Measurements from ENCODE around the gene CRYBA4. TPM values are rescaled to one million over a fixed set of nuclear protein-coding genes. Genes with fewer than 3 reads are reported as not detected.

Gene CRYBA4
- total RNA-seq, 1 experiment from 2014 or later: not detected

DNA sequence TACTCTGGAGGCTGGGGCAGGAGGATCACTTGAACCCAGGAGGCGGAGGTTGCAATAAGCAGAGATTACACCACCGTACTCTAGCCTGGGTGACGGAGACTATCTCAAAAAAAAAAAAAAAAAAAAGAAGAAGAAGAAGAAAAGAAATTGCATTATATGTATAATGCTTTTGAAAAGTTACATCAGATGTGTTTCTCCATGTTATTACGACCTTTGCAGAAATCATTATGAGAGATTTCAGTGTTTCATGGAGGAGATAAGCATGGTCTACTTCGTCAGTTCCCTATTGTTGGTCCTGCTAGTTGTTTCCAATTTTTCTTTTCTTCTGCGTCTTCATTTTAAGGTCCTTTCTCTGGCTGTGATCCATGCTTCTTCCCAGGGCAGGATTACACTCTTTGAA, 38.6 kb downstream of the CRYBA4 start:
- Mint-ChIP-seq H3K4me1 (ENCODE audit: insufficient read depth, unreplicated experiment) (peaks cover 17% of the 10 kb centered on the region), H3K4me3 (ENCODE audit: unreplicated experiment) (no peak overlapping the region), H3K27me3 (ENCODE audit: insufficient read depth, unreplicated experiment) (peaks cover 16% of the 10 kb centered on the region), H3K9me3 (ENCODE audit: unreplicated experiment) (no peaks in the 10 kb centered on the region), H3K36me3 (ENCODE audit: insufficient read depth, unreplicated experiment) (no peaks in the 10 kb centered on the region), H3K27ac (ENCODE audit: low read depth, unreplicated experiment) (no peak overlapping the region)
- DNase-seq (ENCODE audit: unreplicated experiment): no peak
- intact Hi-C loops (cut with micrococcal nuclease): no loop called here
- ChIA-PET POLR2A (interaction anchor here (0.7 kb wide), 1 partner anchor 181 kb away, joined by 4 read pairs; no protein-coding TSS in a partner anchor), CTCF (interaction anchor here (0.6 kb wide), 1 partner anchor 16 kb away, joined by 3 read pairs; no protein-coding TSS in a partner anchor)
- BruUV-seq (replicated peaks): no TSS peak
- TF ChIP-seq, protein P1, sequence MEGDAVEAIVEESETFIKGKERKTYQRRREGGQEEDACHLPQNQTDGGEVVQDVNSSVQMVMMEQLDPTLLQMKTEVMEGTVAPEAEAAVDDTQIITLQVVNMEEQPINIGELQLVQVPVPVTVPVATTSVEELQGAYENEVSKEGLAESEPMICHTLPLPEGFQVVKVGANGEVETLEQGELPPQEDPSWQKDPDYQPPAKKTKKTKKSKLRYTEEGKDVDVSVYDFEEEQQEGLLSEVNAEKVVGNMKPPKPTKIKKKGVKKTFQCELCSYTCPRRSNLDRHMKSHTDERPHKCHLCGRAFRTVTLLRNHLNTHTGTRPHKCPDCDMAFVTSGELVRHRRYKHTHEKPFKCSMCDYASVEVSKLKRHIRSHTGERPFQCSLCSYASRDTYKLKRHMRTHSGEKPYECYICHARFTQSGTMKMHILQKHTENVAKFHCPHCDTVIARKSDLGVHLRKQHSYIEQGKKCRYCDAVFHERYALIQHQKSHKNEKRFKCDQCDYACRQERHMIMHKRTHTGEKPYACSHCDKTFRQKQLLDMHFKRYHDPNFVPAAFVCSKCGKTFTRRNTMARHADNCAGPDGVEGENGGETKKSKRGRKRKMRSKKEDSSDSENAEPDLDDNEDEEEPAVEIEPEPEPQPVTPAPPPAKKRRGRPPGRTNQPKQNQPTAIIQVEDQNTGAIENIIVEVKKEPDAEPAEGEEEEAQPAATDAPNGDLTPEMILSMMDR (IDR thresholded peaks at IDR 0.05; ENCODE audit: unreplicated experiment): no peak

DNA sequence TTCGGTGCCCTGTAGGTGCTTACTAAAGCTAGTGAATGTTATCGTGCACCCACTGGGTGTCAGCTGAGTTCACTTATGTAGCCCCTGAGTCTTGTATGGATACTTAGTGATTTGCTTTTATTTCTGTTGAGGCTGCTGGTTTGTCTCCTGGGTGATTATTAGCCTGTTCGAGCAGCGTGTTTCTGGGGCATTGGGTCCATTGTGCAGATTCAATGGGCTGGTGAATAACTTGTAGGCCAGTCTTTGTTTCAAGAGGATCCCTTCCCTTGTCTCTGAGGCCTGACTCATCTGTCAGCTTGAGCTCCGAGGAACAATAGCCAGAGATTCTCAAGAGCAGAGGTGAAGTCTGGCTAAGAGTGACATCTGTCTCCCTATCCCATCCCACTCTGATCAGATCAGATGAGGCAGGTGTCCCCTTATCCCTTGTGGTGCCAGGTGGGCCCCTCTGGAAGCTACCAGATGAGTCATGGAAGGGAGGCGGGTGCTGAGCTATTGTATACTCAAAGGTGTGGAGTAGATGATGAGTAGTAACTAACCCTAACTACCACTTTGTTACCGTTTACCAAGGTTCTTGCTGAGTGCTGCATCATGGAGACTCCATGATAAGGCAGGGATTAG, 39.3 kb downstream of the CRYBA4 start:
- Mint-ChIP-seq H3K4me3 (ENCODE audit: unreplicated experiment) (no peak overlapping the region), H3K27ac (ENCODE audit: low read depth, unreplicated experiment) (no peak overlapping the region), H3K4me1 (ENCODE audit: insufficient read depth, unreplicated experiment) (peaks cover 17% of the 10 kb centered on the region), H3K27me3 (ENCODE audit: insufficient read depth, unreplicated experiment) (peaks cover 16% of the 10 kb centered on the region), H3K9me3 (ENCODE audit: unreplicated experiment) (no peaks in the 10 kb centered on the region), H3K36me3 (ENCODE audit: insufficient read depth, unreplicated experiment) (no peaks in the 10 kb centered on the region)
- BruUV-seq (replicated peaks): no TSS peak
- CTCF ChIA-PET: interaction anchor here (0.6 to 2.4 kb wide), 4 partner anchors 13 to 296 kb away, joined by 3 to 9 read pairs (median 3); no protein-coding TSS in a partner anchor
- POLR2A ChIA-PET: no interaction called here
- TF ChIP-seq, protein P1 (IDR thresholded peaks at IDR 0.05; ENCODE audit: unreplicated experiment): no peak
- intact Hi-C loops (cut with micrococcal nuclease): no loop called here
- no peak for DNase-seq (ENCODE audit: unreplicated experiment)

DNA sequence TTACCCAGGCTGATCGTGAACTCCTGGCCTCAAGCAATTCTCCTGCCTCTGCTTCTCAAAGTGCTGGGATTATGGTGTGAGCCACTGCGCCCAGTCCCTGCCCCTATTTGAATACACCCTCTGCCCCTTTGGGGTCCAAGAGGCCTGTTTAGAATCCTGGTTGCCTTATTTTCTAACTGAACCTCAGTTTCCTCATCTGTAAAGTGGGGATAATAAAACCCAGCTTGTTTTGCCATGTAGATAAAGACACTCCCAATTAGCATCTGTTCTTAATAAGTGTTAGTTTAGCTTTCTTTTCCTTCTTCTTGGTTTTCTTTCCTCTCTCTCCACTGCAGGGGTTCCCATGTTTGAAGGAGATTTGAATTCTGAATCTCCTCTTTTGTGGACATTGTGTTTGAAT, 40.4 kb downstream of the CRYBA4 start:
- Mint-ChIP-seq H3K27me3 (ENCODE audit: insufficient read depth, unreplicated experiment) (peaks cover 12% of the 10 kb centered on the region), H3K9me3 (ENCODE audit: unreplicated experiment) (no peaks in the 10 kb centered on the region), H3K4me1 (ENCODE audit: insufficient read depth, unreplicated experiment) (peaks cover 17% of the 10 kb centered on the region), H3K4me3 (ENCODE audit: unreplicated experiment) (no peak overlapping the region), H3K36me3 (ENCODE audit: insufficient read depth, unreplicated experiment) (no peaks in the 10 kb centered on the region), H3K27ac (ENCODE audit: low read depth, unreplicated experiment) (no peak overlapping the region)
- TF ChIP-seq, protein P1 (IDR thresholded peaks at IDR 0.05; ENCODE audit: unreplicated experiment): no peak
- ChIA-PET POLR2A (interaction anchor here (0.6 kb wide), 1 partner anchor 298 kb away, joined by 3 read pairs; no protein-coding TSS in a partner anchor), CTCF (interaction anchor here (0.7 to 2.4 kb wide), 4 partner anchors 15 to 297 kb away, joined by 3 to 9 read pairs (median 3); no protein-coding TSS in a partner anchor)
- DNase-seq (ENCODE audit: unreplicated experiment): no peak
- intact Hi-C loops (cut with micrococcal nuclease): no loop called here
- no TSS peak for BruUV-seq (replicated peaks)

DNA sequence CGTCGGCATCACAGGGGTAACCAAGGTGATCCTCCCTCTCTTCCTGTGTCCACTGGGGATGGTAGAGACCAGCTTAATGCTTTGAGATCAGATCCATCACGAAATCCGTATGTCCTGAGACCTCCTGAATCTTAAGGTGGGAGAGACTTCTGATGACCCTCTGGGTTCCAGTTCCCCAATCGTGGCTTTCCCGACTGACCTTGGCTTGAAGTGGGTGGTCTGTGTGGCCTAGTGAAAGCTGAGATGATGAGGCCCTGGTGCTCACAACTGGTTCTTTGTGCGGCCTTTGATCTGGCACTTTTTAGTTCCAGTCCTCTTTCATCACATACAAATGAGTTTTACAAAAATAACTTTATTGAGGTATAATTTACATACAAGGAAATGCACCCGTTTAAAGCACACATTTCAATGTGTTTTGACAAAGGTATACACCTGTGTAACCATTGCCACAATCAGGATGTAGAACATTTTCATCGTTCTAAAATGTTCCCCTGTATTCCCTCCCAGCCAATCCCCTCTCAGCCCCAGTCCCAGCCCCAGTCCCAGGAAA, 41.7 kb downstream of the CRYBA4 start:
- Mint-ChIP-seq H3K27ac (ENCODE audit: low read depth, unreplicated experiment) (no peak overlapping the region), H3K4me1 (ENCODE audit: insufficient read depth, unreplicated experiment) (peaks cover 13% of the 10 kb centered on the region), H3K4me3 (ENCODE audit: unreplicated experiment) (no peak overlapping the region), H3K36me3 (ENCODE audit: insufficient read depth, unreplicated experiment) (no peaks in the 10 kb centered on the region), H3K27me3 (ENCODE audit: insufficient read depth, unreplicated experiment) (no peaks in the 10 kb centered on the region), H3K9me3 (ENCODE audit: unreplicated experiment) (no peaks in the 10 kb centered on the region)
- intact Hi-C loops (cut with micrococcal nuclease): no loop called here
- TF ChIP-seq, protein P1 (IDR thresholded peaks at IDR 0.05; ENCODE audit: unreplicated experiment): no peak
- POLR2A ChIA-PET: interaction anchor here (0.6 kb wide), 1 partner anchor 9 kb away, joined by 3 read pairs; no protein-coding TSS in a partner anchor
- CTCF ChIA-PET: interaction anchor here (0.9 to 4.1 kb wide), 4 partner anchors 15 to 298 kb away, joined by 3 to 19 read pairs (median 6); no protein-coding TSS in a partner anchor
- no TSS peak for BruUV-seq (replicated peaks)
- no peak for DNase-seq (ENCODE audit: unreplicated experiment)

Measured in MCF 10A (cell line).